ENCODE measurements around the gene TPCN1. TPM values are rescaled to one million over a fixed set of nuclear protein-coding genes. Genes with fewer than 3 reads are reported as not detected.
"Not testable (repeated sequence)": the region's sequence is repeated elsewhere in the genome, so short reads cannot be mapped to it uniquely, and the experiment has no call there.

TPCN1 gene
- total and polyA plus RNA-seq, 9 donors = 28.0 to 65.6 (median 47.6) TPM

DNA sequence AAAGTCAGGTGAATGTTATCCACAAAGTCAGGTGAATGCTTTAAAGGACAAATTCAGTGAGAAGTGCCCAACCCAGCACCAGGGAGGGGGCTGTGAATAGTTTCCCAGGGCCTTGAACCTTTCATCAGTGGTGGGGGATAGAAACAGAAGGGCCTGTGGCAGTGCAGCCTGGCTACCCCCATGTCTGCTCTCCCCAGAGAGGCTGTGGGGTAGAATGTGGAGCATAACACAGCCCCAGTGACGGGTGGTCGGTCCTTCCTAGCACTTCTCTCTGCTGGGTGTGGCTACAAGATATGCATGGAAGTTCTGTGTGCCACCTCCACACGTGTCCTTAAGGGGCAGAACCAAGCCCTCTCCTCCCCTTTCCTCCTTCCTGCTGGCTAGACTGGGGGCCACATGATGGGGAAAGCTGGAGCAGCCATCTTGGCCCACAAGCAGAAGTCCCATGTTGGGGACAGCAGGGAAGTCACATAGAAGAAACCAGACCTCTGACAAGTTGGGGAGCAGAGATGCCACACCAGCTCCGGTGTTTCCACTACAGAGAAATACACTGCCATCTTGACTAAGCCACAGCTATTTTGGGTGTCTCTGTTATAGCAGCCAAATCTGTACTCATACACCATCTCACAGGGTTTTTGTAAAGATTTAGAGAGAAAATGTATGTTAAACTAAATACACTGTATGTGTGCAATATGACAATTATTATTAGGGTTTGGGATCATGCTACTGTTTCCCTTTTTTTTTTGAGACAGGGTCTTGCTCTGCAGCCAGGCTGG, 18.8 kb upstream of the TPCN1 start:
- DNase-seq = no peak
- H3K9me3 ChIP-seq = no peaks in the 10 kb centered on the region
- 86 to 96% (median 95%) methylated on average over 4 of the region's 4 CpGs for WGBS, 3 donors
- no peaks in the 10 kb centered on the region for H3K27me3 ChIP-seq
- no peak overlapping the region for H3K4me3 ChIP-seq
- no peaks in the 10 kb centered on the region for H3K36me3 ChIP-seq
- intact Hi-C loops (cut with DNase I) = no loop called here
- peaks cover 6% of the 10 kb centered on the region for H3K4me1 ChIP-seq (ENCODE audit: insufficient read depth)
- H3K27ac ChIP-seq = no peak overlapping the region
- TF ChIP-seq POLR2A (IDR thresholded peaks at IDR 0.05) (no peak), EP300 (IDR thresholded peaks at IDR 0.05) (no peak), CTCF (IDR thresholded peaks at IDR 0.05) (no peak)

- Histone ChIP-seq H3K9me3 (no peaks in the 10 kb centered on the region), H3K27me3 (no peaks in the 10 kb centered on the region), H3K4me3 (no peak overlapping the region), H3K4me1 (ENCODE audit: insufficient read depth) (peaks cover 6% of the 10 kb centered on the region), H3K27ac (peak overlapping the region in 1 of 2 donors; percentile 2), H3K36me3 (no peaks in the 10 kb centered on the region)
- WGBS, 3 donors = 63 to 75% (median 66%) methylated on average over 8 of the region's 8 CpGs
- DNase-seq = no peak
- TF ChIP-seq POLR2A (IDR thresholded peaks at IDR 0.05) = no peak
- no peak for TF ChIP-seq CTCF (IDR thresholded peaks at IDR 0.05)
- TF ChIP-seq EP300 (IDR thresholded peaks at IDR 0.05) = no peak
- intact Hi-C loops (cut with DNase I) = no loop called here
Measured at GRCh38 chr12:113203852-113204760, 17.2 kb upstream of the TPCN1 start.

GRCh38 chr12:113204804-113205203, 16.5 kb upstream of the TPCN1 start:
- no peak for DNase-seq
- no peaks in the 10 kb centered on the region for H3K9me3 ChIP-seq
- no peaks in the 10 kb centered on the region for H3K36me3 ChIP-seq
- intact Hi-C loops (cut with DNase I) = no loop called here
- WGBS, 3 donors = 12 to 32% (median 19%) methylated on average over 3 of the region's 3 CpGs
- H3K27me3 ChIP-seq = no peaks in the 10 kb centered on the region
- H3K4me3 ChIP-seq = no peak overlapping the region
- peaks cover 6% of the 10 kb centered on the region for H3K4me1 ChIP-seq (ENCODE audit: insufficient read depth)
- TF ChIP-seq POLR2A (IDR thresholded peaks at IDR 0.05) (no peak), CTCF (IDR thresholded peaks at IDR 0.05) (no peak), EP300 (IDR thresholded peaks at IDR 0.05) (no peak)
- peak overlapping the region in 1 of 2 donors; percentile 2 for H3K27ac ChIP-seq

DNA sequence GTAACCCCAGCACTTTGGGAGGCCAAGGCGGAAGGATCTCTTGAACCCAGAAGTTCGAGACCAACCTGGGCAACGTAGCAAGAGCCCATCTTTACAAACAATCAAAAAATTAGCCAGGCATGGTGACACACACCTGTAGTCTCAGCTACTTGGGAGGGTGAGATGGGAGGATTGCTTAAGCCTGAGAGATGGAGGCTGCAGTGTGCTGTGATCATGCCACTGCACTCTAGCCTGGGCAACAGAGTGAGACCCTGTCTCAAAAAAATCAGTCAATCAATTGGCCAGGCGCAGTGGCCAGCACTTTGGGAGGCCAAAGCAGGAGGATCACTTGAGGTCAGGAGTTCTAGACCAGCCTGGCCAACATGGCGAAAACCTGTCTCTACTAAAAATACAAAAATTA, 14.5 kb upstream of the TPCN1 start:
- H3K27ac ChIP-seq; DNase-seq; H3K27me3 ChIP-seq; H3K9me3 ChIP-seq; H3K4me1 ChIP-seq (ENCODE audit: insufficient read depth); H3K36me3 ChIP-seq; intact Hi-C loops (cut with DNase I); H3K4me3 ChIP-seq: not testable (repeated sequence)
- WGBS, 3 donors = 97 to 100% (median 99%) methylated on average over 5 of the region's 5 CpGs

Data from ovary (tissue), 9 donors.